MM.1S (cell line): Measurements from ENCODE around the gene THSD7B.
"Not testable (repeated sequence)": the region's sequence is repeated elsewhere in the genome, so short reads cannot be mapped to it uniquely, and the experiment has no call there.

Experiments
- DNase-seq: peaks from one replicate; pipeline ENCODE4 v3.0.0-alpha.2; 2015
- H2AFZ ChIP-seq: fragments of 300-600 bp; sonication (generic); 2 replicates; pipeline ENCODE4 v1.6.0; 2016; ENCODE audit warnings: antibody characterized with exemption, low read length
- H3F3A ChIP-seq: fragments of 300-600 bp; sonication (generic); 2 replicates; pipeline ENCODE4 v1.6.1; 2016; ENCODE audit warnings: mild to moderate bottlenecking, antibody characterized with exemption, low read length, moderate library complexity, mixed read lengths; ENCODE audit not compliant: insufficient read depth
- H3K27ac ChIP-seq: fragments of 300-600 bp; sonication (generic); 2 replicates; pipeline ENCODE4 v1.5.1; 2016; ENCODE audit warnings: mild to moderate bottlenecking, low read length
- H3K27me3 ChIP-seq: fragments of 300-600 bp; sonication (generic); replicated peaks from 2 replicates; pipeline ENCODE4 v1.6.0; 2016; ENCODE audit warnings: low read length; ENCODE audit not compliant: insufficient read depth
- H3K36me3 ChIP-seq: fragments of 300-600 bp; sonication (generic); replicated peaks from 2 replicates; pipeline ENCODE4 v1.6.1; 2016; ENCODE audit warnings: mild to moderate bottlenecking, low read length, mixed read lengths; ENCODE audit not compliant: insufficient read depth
- H3K4me1 ChIP-seq: fragments of 300-600 bp; sonication (generic); 2 replicates; pipeline ENCODE4 v1.6.1; 2016; ENCODE audit warnings: low read length, mixed read lengths
- H3K4me2 ChIP-seq: fragments of 300-600 bp; sonication (generic); 2 replicates; pipeline ENCODE4 v1.6.0; 2016; ENCODE audit warnings: low read depth, low read length
- H3K4me3 ChIP-seq: fragments of 300-600 bp; sonication (generic); 2 replicates; pipeline ENCODE4 v1.5.1; 2016; ENCODE audit warnings: low read length, mixed read lengths
- H3K79me2 ChIP-seq: fragments of 300-600 bp; sonication (generic); 2 replicates; pipeline ENCODE4 v1.6.1; 2016; ENCODE audit warnings: mixed run types, low read length, mixed read lengths
- H3K9ac ChIP-seq: fragments of 300-600 bp; sonication (generic); 2 replicates; pipeline ENCODE4 v1.6.1; 2016; ENCODE audit warnings: low read length, mixed read lengths
- H3K9me2 ChIP-seq: fragments of 300-600 bp; sonication (generic); replicated peaks from 2 replicates; pipeline ENCODE4 v1.6.1; 2016; ENCODE audit warnings: mild to moderate bottlenecking, low read length, mixed read lengths; ENCODE audit not compliant: insufficient read depth
- H3K9me3 ChIP-seq: fragments of 300-600 bp; sonication (generic); replicated peaks from 2 replicates; pipeline ENCODE4 v1.6.1; 2016; ENCODE audit warnings: mild to moderate bottlenecking, low read length, mixed read lengths; ENCODE audit not compliant: insufficient read depth
- H4K20me1 ChIP-seq: fragments of 300-600 bp; sonication (generic); 2 replicates; pipeline ENCODE4 v1.6.1; 2016; ENCODE audit warnings: mild to moderate bottlenecking, low read length, moderate library complexity, mixed read lengths; ENCODE audit not compliant: insufficient read depth
- EZH2 ChIP-seq: fragments of 300-600 bp; sonication (generic); optimal IDR thresholded peaks from 2 replicates; pipeline ENCODE3; 2017; ENCODE audit warnings: low read depth, mild to moderate bottlenecking, antibody characterized with exemption, low read length, mixed read lengths
- EZH2phosphoT487 ChIP-seq: fragments of 300-600 bp; sonication (generic); IDR thresholded peaks from 2 replicates; pipeline ENCODE4 v1.6.1; 2018; ENCODE audit warnings: antibody characterized with exemption, low read length
- TF ChIP-seq, protein P1 (sequence below): fragments of 300-600 bp; sonication (generic); IDR thresholded peaks from 2 replicates; pipeline ENCODE4 v1.5.1; 2016; ENCODE audit warnings: antibody characterized with exemption, low read length, mixed read lengths

The THSD7B gene

DNA sequence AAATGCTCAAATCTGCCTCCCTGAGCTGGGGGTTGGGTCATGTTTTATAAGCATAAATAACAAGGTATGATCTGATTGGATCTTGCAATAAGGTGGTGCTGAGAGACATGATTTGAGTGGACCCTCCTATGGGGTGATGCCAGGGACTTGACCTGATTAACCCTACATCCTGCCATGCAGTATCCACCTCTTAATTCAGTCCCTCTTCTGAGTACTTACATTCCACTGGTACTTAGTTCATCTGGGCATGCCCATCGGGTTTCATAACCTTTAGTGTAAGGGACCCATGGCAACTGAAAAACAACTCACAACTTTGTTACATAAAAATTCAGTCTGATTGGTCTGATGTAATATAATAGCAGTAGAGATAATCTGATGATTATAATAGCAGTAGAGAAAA is 801.0 kb downstream of the THSD7B start:
- H3K4me2 ChIP-seq: no peak overlapping the region
- no peak overlapping the region for H2AFZ ChIP-seq
- H3K4me3 ChIP-seq: no peak overlapping the region
- no peaks in the 10 kb centered on the region for H3K79me2 ChIP-seq
- no peaks in the 10 kb centered on the region for H3F3A ChIP-seq
- no peak overlapping the region for H3K27ac ChIP-seq
- no peak overlapping the region for H3K9ac ChIP-seq
- no peaks in the 10 kb centered on the region for H4K20me1 ChIP-seq
- TF ChIP-seq EZH2 (no peak), EZH2phosphoT487 (no peak)
- TF ChIP-seq, protein P1, sequence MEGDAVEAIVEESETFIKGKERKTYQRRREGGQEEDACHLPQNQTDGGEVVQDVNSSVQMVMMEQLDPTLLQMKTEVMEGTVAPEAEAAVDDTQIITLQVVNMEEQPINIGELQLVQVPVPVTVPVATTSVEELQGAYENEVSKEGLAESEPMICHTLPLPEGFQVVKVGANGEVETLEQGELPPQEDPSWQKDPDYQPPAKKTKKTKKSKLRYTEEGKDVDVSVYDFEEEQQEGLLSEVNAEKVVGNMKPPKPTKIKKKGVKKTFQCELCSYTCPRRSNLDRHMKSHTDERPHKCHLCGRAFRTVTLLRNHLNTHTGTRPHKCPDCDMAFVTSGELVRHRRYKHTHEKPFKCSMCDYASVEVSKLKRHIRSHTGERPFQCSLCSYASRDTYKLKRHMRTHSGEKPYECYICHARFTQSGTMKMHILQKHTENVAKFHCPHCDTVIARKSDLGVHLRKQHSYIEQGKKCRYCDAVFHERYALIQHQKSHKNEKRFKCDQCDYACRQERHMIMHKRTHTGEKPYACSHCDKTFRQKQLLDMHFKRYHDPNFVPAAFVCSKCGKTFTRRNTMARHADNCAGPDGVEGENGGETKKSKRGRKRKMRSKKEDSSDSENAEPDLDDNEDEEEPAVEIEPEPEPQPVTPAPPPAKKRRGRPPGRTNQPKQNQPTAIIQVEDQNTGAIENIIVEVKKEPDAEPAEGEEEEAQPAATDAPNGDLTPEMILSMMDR: no peak
- no peaks in the 10 kb centered on the region for H3K9me3 ChIP-seq
- H3K36me3 ChIP-seq: no peaks in the 10 kb centered on the region
- H3K9me2 ChIP-seq: no peaks in the 10 kb centered on the region
- DNase-seq: no peak
- H3K27me3 ChIP-seq: no peaks in the 10 kb centered on the region
- H3K4me1 ChIP-seq: no peaks in the 10 kb centered on the region

DNA sequence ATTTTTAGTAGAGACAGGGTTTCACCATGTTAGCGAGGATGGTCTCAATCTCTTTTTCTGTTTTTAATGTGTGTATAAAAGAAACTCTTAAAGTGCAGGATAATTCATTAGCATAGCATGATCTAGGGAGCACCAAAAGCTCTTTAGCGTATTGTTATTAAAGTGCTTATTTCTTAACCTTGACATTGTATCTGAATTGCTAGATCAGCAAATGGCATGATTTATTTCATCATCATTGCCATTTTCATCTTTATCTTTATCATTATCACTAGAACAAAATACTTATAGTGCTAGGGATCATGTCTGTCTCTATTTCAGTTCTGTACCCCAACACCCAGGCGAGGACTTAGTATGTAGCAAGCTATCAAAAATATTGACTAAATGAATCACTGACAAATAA is 805.1 kb downstream of the THSD7B start:
- H3K9me2 ChIP-seq: no peaks in the 10 kb centered on the region
- no peak for DNase-seq

DNA sequence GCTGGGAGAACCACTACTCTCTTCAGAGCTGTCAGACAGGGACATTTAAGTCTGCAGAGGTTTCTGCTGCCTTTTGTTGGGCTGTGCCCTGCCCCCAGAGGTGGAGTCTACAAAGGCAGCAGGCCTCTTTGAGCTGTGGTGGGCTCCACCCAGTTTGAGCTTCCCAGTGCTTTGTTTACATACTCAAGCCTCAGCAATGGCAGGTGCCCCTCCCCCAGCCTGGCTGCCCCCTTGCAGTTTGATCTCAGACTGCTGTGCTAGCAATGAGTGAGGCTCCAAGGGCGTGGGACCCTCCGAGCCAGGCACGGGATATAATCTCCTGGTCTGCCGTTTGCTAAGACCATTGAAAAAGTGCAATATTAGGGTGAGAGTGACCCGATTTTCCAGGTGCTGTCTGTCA is 822.5 kb downstream of the THSD7B start:
- H3K9me2 ChIP-seq, H3F3A ChIP-seq, H3K9me3 ChIP-seq, H3K9ac ChIP-seq, H3K27ac ChIP-seq, H2AFZ ChIP-seq, H3K4me1 ChIP-seq, DNase-seq, H3K79me2 ChIP-seq, H4K20me1 ChIP-seq, H3K27me3 ChIP-seq, H3K36me3 ChIP-seq, H3K4me3 ChIP-seq, H3K4me2 ChIP-seq: not testable (repeated sequence)

More for the DNA sequence above, 805.1 kb downstream of the THSD7B start:
- Histone ChIP-seq H2AFZ (no peak overlapping the region), H3K27ac (no peak overlapping the region), H3K27me3 (no peaks in the 10 kb centered on the region), H3K9me3 (no peaks in the 10 kb centered on the region), H3K4me3 (no peak overlapping the region), H3K9ac (no peak overlapping the region), H4K20me1 (no peaks in the 10 kb centered on the region), H3F3A (no peaks in the 10 kb centered on the region), H3K4me2 (no peak overlapping the region), H3K36me3 (no peaks in the 10 kb centered on the region), H3K4me1 (no peaks in the 10 kb centered on the region), H3K79me2 (no peaks in the 10 kb centered on the region)
- TF ChIP-seq EZH2: no peak
- TF ChIP-seq, protein P1: no peak
- TF ChIP-seq EZH2phosphoT487: no peak

DNA sequence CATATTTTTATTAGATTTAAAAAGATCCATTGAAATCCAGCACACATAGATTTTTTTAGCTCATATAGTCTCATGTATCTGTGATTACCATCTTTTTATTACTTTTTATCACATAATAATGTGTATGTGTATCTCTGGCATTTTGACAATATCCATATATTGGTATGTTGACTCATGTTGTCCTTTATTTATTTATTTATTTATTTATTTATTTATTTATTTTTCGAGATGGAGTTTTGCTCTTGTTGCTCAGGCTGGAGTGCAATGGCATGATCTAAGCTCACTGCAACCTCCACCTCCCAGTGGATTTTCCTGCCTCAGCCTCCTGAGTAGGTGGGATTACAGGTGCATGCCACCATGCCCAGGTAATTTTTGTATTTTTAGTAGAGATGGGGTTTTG is 823.2 kb downstream of the THSD7B start:
- not testable (repeated sequence) for DNase-seq

More for the DNA sequence above, 823.2 kb downstream of the THSD7B start:
- not testable (repeated sequence) for H3K36me3 ChIP-seq, H3K9me3 ChIP-seq, H3K27ac ChIP-seq, H3K9ac ChIP-seq, H2AFZ ChIP-seq, H3K4me2 ChIP-seq, H3F3A ChIP-seq, H3K4me1 ChIP-seq, H3K79me2 ChIP-seq, H3K9me2 ChIP-seq, H4K20me1 ChIP-seq, H3K4me3 ChIP-seq, H3K27me3 ChIP-seq
